ENCODE data around the gene CA12. TPM values are rescaled to one million over a fixed set of nuclear protein-coding genes. Genes with fewer than 3 reads are reported as not detected.

CA12 gene
- total and polyA plus RNA-seq, 9 of the 15 experiments (the other 6 are each of a cell fraction or from before 2014, with no cell fraction given): 0.01 to 0.78 (median 0.15) TPM; not detected in 1

DNA sequence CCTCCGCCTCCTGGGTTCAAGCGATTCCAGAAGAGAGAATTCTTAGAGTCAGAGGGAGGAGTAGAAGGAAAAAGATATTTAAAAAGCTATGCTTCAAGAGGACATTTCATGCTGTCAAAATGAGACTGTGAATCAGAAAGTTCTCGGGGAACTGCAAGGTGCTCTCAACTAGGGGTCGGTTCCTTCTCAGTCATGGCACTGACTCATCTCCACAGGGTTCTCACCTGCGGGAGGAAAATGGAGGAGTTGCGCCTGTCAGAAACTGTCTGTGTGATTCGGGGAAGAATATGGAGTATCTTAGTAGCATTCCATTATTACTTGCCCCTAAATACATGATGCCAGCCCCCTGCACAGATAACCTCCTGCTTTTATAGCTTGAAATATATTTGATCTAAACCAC, 56.9 kb downstream of the CA12 start:
- H3K9ac ChIP-seq (ENCODE audit: insufficient read depth in 1 of 2, low read depth in 2 of 2, low read length in 2 of 2): no peak overlapping the region
- no peak overlapping the region for H2AFZ ChIP-seq (ENCODE audit: low read depth, low read length)
- DNase-seq (ENCODE audit: extremely low read depth in 1 of 4, low spot score in 3 of 4) (no peak), ATAC-seq (no peak), FAIRE-seq (no peak)
- H4K20me1 ChIP-seq (replicated peaks; ENCODE audit: control insufficient read depth, insufficient read depth, low read length): no peaks in the 10 kb centered on the region
- in situ Hi-C loops (cut with MboI): no loop called here
- H3K4me2 ChIP-seq (ENCODE audit: insufficient read depth, low read length): no peak overlapping the region
- H3K27ac ChIP-seq (ENCODE audit: extremely low read depth, low read depth, low read length): no peak overlapping the region
- CTCF ChIA-PET (ENCODE audit: low intra/inter-chr PET ratio): no interaction called here
- 62% methylated on average over 7 of the region's 7 CpGs for WGBS (ENCODE audit: insufficient coverage, low coverage, missing lambda C conversion rate)
- H3K36me3 ChIP-seq (ENCODE audit: control insufficient read depth, insufficient read depth, low read length): no peaks in the 10 kb centered on the region
- no TSS peak for BruUV-seq (replicated peaks)
- TF ChIP-seq, protein P1, sequence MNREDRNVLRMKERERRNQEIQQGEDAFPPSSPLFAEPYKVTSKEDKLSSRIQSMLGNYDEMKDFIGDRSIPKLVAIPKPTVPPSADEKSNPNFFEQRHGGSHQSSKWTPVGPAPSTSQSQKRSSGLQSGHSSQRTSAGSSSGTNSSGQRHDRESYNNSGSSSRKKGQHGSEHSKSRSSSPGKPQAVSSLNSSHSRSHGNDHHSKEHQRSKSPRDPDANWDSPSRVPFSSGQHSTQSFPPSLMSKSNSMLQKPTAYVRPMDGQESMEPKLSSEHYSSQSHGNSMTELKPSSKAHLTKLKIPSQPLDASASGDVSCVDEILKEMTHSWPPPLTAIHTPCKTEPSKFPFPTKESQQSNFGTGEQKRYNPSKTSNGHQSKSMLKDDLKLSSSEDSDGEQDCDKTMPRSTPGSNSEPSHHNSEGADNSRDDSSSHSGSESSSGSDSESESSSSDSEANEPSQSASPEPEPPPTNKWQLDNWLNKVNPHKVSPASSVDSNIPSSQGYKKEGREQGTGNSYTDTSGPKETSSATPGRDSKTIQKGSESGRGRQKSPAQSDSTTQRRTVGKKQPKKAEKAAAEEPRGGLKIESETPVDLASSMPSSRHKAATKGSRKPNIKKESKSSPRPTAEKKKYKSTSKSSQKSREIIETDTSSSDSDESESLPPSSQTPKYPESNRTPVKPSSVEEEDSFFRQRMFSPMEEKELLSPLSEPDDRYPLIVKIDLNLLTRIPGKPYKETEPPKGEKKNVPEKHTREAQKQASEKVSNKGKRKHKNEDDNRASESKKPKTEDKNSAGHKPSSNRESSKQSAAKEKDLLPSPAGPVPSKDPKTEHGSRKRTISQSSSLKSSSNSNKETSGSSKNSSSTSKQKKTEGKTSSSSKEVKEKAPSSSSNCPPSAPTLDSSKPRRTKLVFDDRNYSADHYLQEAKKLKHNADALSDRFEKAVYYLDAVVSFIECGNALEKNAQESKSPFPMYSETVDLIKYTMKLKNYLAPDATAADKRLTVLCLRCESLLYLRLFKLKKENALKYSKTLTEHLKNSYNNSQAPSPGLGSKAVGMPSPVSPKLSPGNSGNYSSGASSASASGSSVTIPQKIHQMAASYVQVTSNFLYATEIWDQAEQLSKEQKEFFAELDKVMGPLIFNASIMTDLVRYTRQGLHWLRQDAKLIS (CRISPR knock-in tag; IDR thresholded peaks at IDR 0.05): no peak
- TF ChIP-seq, protein P2, sequence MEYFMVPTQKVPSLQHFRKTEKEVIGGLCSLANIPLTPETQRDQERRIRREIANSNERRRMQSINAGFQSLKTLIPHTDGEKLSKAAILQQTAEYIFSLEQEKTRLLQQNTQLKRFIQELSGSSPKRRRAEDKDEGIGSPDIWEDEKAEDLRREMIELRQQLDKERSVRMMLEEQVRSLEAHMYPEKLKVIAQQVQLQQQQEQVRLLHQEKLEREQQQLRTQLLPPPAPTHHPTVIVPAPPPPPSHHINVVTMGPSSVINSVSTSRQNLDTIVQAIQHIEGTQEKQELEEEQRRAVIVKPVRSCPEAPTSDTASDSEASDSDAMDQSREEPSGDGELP (CRISPR knock-in tag; IDR thresholded peaks at IDR 0.05; ENCODE audit: borderline replicate concordance): no peak
- TF ChIP-seq TSC22D4 (tag; IDR thresholded peaks at IDR 0.05) (no peak), SRSF9 (IDR thresholded peaks at IDR 0.05; ENCODE audit: borderline replicate concordance, low read depth, low read length) (no peak)
- TF ChIP-seq, protein P3, sequence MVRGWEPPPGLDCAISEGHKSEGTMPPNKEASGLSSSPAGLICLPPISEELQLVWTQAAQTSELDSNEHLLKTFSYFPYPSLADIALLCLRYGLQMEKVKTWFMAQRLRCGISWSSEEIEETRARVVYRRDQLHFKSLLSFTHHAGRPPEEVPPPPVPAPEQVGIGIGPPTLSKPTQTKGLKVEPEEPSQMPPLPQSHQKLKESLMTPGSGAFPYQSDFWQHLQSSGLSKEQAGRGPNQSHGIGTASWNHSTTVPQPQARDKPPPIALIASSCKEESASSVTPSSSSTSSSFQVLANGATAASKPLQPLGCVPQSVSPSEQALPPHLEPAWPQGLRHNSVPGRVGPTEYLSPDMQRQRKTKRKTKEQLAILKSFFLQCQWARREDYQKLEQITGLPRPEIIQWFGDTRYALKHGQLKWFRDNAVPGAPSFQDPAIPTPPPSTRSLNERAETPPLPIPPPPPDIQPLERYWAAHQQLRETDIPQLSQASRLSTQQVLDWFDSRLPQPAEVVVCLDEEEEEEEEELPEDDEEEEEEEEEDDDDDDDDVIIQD (CRISPR knock-in tag; IDR thresholded peaks at IDR 0.05): no peak
- no peak overlapping the region for H3K4me3 ChIP-seq
- intact Hi-C loops (cut with micrococcal nuclease): no loop called here
- POLR2A ChIA-PET: interaction anchor here (1.3 to 2.0 kb wide), 2 partner anchors 8 to 16 kb away, joined by 3 to 4 read pairs; no protein-coding TSS in a partner anchor
- no peaks in the 10 kb centered on the region for H3K9me3 ChIP-seq (replicated peaks; ENCODE audit: control insufficient read depth, insufficient read depth, low read depth, low read length)
- H3K79me2 ChIP-seq (ENCODE audit: control insufficient read depth, insufficient read depth, low read length): no peaks in the 10 kb centered on the region
- no peaks in the 10 kb centered on the region for H3K27me3 ChIP-seq (ENCODE audit: control insufficient read depth in 2 of 2, insufficient read depth in 2 of 2, low read length in 2 of 2)
- peaks cover 2 to 6% of the 10 kb centered on the region in 2 experiments; a peak in 3 of 5 replicates for H3K4me1 ChIP-seq (replicated peaks in 1 of 2; ENCODE audit: control insufficient read depth in 2 of 2, insufficient read depth in 2 of 2, low read length in 2 of 2)
- H3K9me1 ChIP-seq (ENCODE audit: control insufficient read depth, insufficient read depth, low read length): no peaks in the 10 kb centered on the region
